ENCODE results near the gene SLC17A1.

SLC17A1 gene

GRCh38 chr6:25831532-25832306 lies at the start of gene SLC17A1:
SLC17A1 (minus strand) TSS chr6:25832052; CDS start chr6:25830557, 1,495 bp downstream.
- no peak for DNase-seq (ENCODE audit: low read depth)

GRCh38 chr6:25880601-25881000 lies 48.7 kb upstream of the SLC17A1 start:
- DNase-seq (ENCODE audit: low read depth), result no peak

GRCh38 chr6:25878721-25879322 lies 47.0 kb upstream of the SLC17A1 start:
- no peak for DNase-seq (ENCODE audit: low read depth)

- no peak for DNase-seq (ENCODE audit: low read depth)
These were observed 44.2 kb upstream of the SLC17A1 start for GRCh38 chr6:25875926-25876602.

GRCh38 chr6:25875563-25875905 lies 43.7 kb upstream of the SLC17A1 start:
- DNase-seq (ENCODE audit: low read depth), result no peak

GRCh38 chr6:25874822-25875562 lies 43.1 kb upstream of the SLC17A1 start:
- no peak for DNase-seq (ENCODE audit: low read depth)

- no peak for DNase-seq (ENCODE audit: low read depth)
These were observed 42.3 kb upstream of the SLC17A1 start, which contains the start of gene SLC17A3 for GRCh38 chr6:25874118-25874517. SLC17A3 (minus strand) TSS chr6:25874243; CDS start chr6:25868387, 5,856 bp downstream.

- DNase-seq (ENCODE audit: low read depth), result no peak
These were observed 41.0 kb upstream of the SLC17A1 start for GRCh38 chr6:25872814-25873213.

- no peak for DNase-seq (ENCODE audit: low read depth)
These were observed 38.0 kb upstream of the SLC17A1 start for GRCh38 chr6:25869840-25870239.

GRCh38 chr6:25868436-25869183 lies 36.8 kb upstream of the SLC17A1 start:
- DNase-seq (ENCODE audit: low read depth), result no peak

- no peak for DNase-seq (ENCODE audit: low read depth)
These were observed 34.2 kb upstream of the SLC17A1 start for GRCh38 chr6:25866011-25866410.

GRCh38 chr6:25863360-25863759 lies 31.5 kb upstream of the SLC17A1 start:
- DNase-seq (ENCODE audit: low read depth), result no peak

- DNase-seq (ENCODE audit: low read depth), result no peak
These were observed 30.3 kb upstream of the SLC17A1 start for GRCh38 chr6:25862199-25862598.

GRCh38 chr6:25852756-25853155 lies 20.9 kb upstream of the SLC17A1 start:
- no peak for DNase-seq (ENCODE audit: low read depth)

- no peak for DNase-seq (ENCODE audit: low read depth)
These were observed 20.1 kb upstream of the SLC17A1 start for GRCh38 chr6:25851961-25852360.

- no peak for DNase-seq (ENCODE audit: low read depth)
These were observed 12.7 kb upstream of the SLC17A1 start for GRCh38 chr6:25844518-25844917.

- DNase-seq (ENCODE audit: low read depth), result no peak
These were observed 10.7 kb upstream of the SLC17A1 start for GRCh38 chr6:25842526-25842925.

- no peak for DNase-seq (ENCODE audit: low read depth)
These were observed 3.8 kb upstream of the SLC17A1 start for GRCh38 chr6:25835442-25836283.

- DNase-seq (ENCODE audit: low read depth), result no peak
These were observed 3.1 kb upstream of the SLC17A1 start for GRCh38 chr6:25834950-25835349.

- no peak for DNase-seq (ENCODE audit: low read depth)
These were observed 1.3 kb upstream of the SLC17A1 start for GRCh38 chr6:25833136-25833535.

GRCh38 chr6:25832670-25833069 lies 818 bp upstream of the SLC17A1 start:
- no peak for DNase-seq (ENCODE audit: low read depth)
